Osteoblast (primary cell): ENCODE measurements around the gene NTRK2. TPM values are rescaled to one million over a fixed set of nuclear protein-coding genes. Genes with fewer than 3 reads are reported as not detected.

Source experiments
- DNase-seq: peaks from one replicate; pipeline ENCODE4 v3.0.0; 2011; ENCODE audit warnings: low spot score, mixed read lengths; ENCODE audit not compliant: insufficient read length; ENCODE audit errors: missing footprints
- H2AFZ ChIP-seq: 2 replicates; pipeline ENCODE4 v1.6.0; 2011; ENCODE audit warnings: mild to moderate bottlenecking, low read length
- H3K27ac ChIP-seq: 2 replicates; pipeline ENCODE4 v1.5.1; 2011; ENCODE audit warnings: mild to moderate bottlenecking, low read depth, low read length, moderate library complexity
- H3K27me3 ChIP-seq: 2 replicates; pipeline ENCODE4 v1.6.0; 2012; ENCODE audit warnings: mild to moderate bottlenecking, control low read depth, inconsistent platforms, low read length, moderate library complexity; ENCODE audit not compliant: insufficient read depth
- H3K36me3 ChIP-seq: 2 replicates; pipeline ENCODE4 v1.5.1; 2011; ENCODE audit warnings: mild to moderate bottlenecking, low read length, control low read depth, moderate library complexity; ENCODE audit not compliant: insufficient read depth
- H3K4me1 ChIP-seq: 2 replicates; pipeline ENCODE4 v1.5.1; 2011; ENCODE audit warnings: mild to moderate bottlenecking, low read length, control low read depth, moderate library complexity; ENCODE audit not compliant: insufficient read depth
- H3K4me2 ChIP-seq: 2 replicates; pipeline ENCODE4 v1.6.0; 2011; ENCODE audit warnings: mild to moderate bottlenecking, low read length; ENCODE audit not compliant: insufficient read depth
- H3K4me3 ChIP-seq: fragments of 200-600 bp; sonication (generic); 3 replicates; pipeline ENCODE4 v1.5.1; 2012; ENCODE audit warnings: mild to moderate bottlenecking, low read length, inconsistent platforms; ENCODE audit not compliant: insufficient read depth
- H3K79me2 ChIP-seq: 2 replicates; pipeline ENCODE4 v1.6.0; 2012; ENCODE audit warnings: mild to moderate bottlenecking, low read length, control low read depth, inconsistent platforms; ENCODE audit not compliant: insufficient read depth
- H3K9me3 ChIP-seq: 2 replicates; pipeline ENCODE4 v1.5.1; 2011; ENCODE audit warnings: low read depth, low read length, control low read depth
- H4K20me1 ChIP-seq: 2 replicates; pipeline ENCODE4 v1.6.0; 2012; ENCODE audit warnings: mild to moderate bottlenecking, low read length, control low read depth; ENCODE audit not compliant: insufficient read depth
- total RNA-seq: library from RNA; depleted of rRNA; stranded (reverse); fragments of >200 nt; gene quantifications from 2 replicates; pipeline ENCODE4 v1.2.3, GENCODE V29; 2012
- TF ChIP-seq, protein P1 (sequence below): IDR thresholded peaks from 2 replicates; pipeline ENCODE4 v1.5.1; 2011; ENCODE audit warnings: mild to moderate bottlenecking, low read depth, low read length, moderate library complexity; ENCODE audit errors: extremely low read depth

The NTRK2 gene
- total RNA-seq, 1 donor, result 3.3 TPM

DNA sequence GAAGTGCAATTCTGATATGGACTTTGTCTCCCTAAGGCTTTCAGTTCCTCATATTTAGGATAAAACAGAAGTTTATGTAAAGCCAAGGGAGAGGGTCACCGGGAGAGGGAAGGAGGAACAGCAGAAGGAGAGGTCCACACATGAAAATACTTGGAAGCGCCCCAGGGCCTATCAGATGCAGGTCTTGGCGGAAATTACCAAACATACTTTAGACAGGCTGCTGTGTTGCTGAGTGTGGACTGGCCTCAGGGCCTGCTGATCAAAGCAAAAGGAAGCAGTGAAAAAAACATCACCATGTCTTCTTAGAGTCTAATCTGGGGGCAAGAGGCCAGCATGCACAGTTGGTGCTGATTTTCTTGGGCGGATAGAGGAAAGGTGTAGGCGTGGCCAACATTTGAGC lies 14.1 kb upstream of the NTRK2 start:
- H3K36me3 ChIP-seq, result no peaks in the 10 kb centered on the region
- TF ChIP-seq, protein P1, sequence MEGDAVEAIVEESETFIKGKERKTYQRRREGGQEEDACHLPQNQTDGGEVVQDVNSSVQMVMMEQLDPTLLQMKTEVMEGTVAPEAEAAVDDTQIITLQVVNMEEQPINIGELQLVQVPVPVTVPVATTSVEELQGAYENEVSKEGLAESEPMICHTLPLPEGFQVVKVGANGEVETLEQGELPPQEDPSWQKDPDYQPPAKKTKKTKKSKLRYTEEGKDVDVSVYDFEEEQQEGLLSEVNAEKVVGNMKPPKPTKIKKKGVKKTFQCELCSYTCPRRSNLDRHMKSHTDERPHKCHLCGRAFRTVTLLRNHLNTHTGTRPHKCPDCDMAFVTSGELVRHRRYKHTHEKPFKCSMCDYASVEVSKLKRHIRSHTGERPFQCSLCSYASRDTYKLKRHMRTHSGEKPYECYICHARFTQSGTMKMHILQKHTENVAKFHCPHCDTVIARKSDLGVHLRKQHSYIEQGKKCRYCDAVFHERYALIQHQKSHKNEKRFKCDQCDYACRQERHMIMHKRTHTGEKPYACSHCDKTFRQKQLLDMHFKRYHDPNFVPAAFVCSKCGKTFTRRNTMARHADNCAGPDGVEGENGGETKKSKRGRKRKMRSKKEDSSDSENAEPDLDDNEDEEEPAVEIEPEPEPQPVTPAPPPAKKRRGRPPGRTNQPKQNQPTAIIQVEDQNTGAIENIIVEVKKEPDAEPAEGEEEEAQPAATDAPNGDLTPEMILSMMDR, result no peak
- no peak overlapping the region for H3K4me2 ChIP-seq
- no peaks in the 10 kb centered on the region for H3K27me3 ChIP-seq
- no peak overlapping the region for H3K27ac ChIP-seq
- H4K20me1 ChIP-seq, result no peaks in the 10 kb centered on the region
- no peak overlapping the region for H3K4me3 ChIP-seq
- no peaks in the 10 kb centered on the region for H3K4me1 ChIP-seq
- no peak overlapping the region for H2AFZ ChIP-seq
- no peak for DNase-seq
- H3K9me3 ChIP-seq, result no peaks in the 10 kb centered on the region
- H3K79me2 ChIP-seq, result no peaks in the 10 kb centered on the region

DNA sequence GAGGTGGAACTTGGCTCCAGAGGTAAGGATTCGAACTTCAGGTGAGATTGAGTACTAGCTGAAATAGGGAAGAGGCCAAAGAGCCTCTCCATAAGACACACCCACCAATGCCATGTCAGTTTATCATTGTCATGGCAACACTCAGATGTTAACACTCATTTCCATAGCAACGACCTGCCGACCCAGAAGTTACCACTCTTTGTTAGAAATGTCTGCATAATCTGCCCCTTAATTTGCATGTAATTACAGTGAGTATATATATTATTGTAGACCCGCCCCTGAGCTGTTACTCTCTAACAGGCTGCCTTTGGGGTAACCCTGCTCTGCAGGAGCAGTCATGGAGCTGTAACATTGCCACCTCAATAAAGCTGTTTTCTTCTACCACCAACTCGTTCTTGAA lies 10.2 kb upstream of the NTRK2 start:
- H3K36me3 ChIP-seq, result no peaks in the 10 kb centered on the region
- H3K4me1 ChIP-seq, result no peaks in the 10 kb centered on the region
- no peaks in the 10 kb centered on the region for H3K9me3 ChIP-seq
- no peak overlapping the region for H3K4me2 ChIP-seq
- H3K27me3 ChIP-seq, result no peaks in the 10 kb centered on the region
- no peak for DNase-seq
- no peak overlapping the region for H3K4me3 ChIP-seq
- H4K20me1 ChIP-seq, result no peaks in the 10 kb centered on the region
- no peak overlapping the region for H2AFZ ChIP-seq
- no peaks in the 10 kb centered on the region for H3K79me2 ChIP-seq
- TF ChIP-seq, protein P1, result no peak
- H3K27ac ChIP-seq, result no peak overlapping the region

DNA sequence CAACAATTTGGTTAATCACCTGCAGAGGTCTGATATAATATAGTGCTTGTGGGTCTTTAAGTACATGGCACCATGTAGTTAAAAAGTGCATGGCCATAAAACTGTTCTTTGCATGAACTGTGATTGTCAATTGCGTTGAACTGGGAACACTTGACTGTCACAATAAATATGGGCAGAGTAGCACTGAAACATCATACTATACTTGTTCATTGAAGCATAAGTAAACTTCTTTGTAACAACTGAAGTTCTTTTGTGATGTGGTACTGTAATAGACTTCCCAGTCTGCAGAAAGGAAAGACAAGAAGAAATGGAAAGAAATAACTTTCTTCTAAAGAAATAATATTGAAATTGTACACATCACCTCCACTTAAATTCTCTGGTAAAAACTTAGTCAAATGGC lies 9.8 kb upstream of the NTRK2 start:
- Histone ChIP-seq H4K20me1 (no peaks in the 10 kb centered on the region), H2AFZ (no peak overlapping the region), H3K79me2 (no peaks in the 10 kb centered on the region), H3K9me3 (no peaks in the 10 kb centered on the region), H3K27me3 (no peaks in the 10 kb centered on the region), H3K27ac (no peak overlapping the region), H3K4me3 (no peak overlapping the region), H3K4me1 (no peaks in the 10 kb centered on the region), H3K4me2 (no peak overlapping the region), H3K36me3 (no peaks in the 10 kb centered on the region)
- TF ChIP-seq, protein P1, result no peak
- no peak for DNase-seq

DNA sequence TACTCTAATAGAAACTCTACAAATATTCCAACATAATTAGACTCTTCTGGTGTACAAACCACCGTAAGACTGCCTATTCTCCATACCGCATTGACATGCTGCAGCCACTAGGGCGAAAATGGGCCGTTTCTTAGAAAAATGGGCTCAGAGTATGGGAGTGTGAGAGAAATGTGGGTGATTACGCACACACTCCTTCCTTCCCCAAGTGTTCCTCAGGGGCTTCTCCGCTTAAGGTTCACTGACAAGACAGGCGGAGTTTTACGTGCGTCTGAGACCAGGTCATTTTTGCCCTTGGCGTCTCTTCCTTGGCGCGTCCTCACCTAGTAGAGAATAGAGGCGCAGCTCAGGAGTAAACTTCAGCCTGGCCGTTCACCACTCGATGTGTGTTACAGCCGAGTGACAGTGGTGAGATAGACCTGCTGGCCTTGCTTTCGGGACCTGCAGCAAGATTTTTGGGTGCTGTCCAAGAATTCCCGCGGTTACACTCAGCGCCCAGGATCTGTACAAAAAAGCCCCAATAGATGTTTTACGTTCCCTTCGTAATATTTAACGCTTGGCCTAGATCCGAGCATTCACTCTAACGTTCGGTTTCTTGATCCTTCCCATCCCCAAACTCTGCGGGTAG lies 1.8 kb upstream of the NTRK2 start:
- Histone ChIP-seq H2AFZ (no peak overlapping the region), H3K4me2 (peak overlapping the region; percentile 74), H3K9me3 (no peaks in the 10 kb centered on the region), H4K20me1 (no peaks in the 10 kb centered on the region), H3K27me3 (peaks cover 30% of the 10 kb centered on the region), H3K36me3 (no peaks in the 10 kb centered on the region), H3K79me2 (no peaks in the 10 kb centered on the region), H3K4me1 (no peaks in the 10 kb centered on the region), H3K27ac (no peak overlapping the region), H3K4me3 (peak overlapping the region; percentile 63)
- peak; percentile 77 for DNase-seq
- TF ChIP-seq, protein P1, result peak; percentile 45
